NCI-H1105 (cell line): ENCODE results near the gene CIROP.
A peak's percentile ranks its signal among the peaks of the same experiment; 100 is the strongest.

Experiments used
- DNase-seq: peaks from one replicate; lab custom pipeline; 2025; lab: John Stamatoyannopoulos, UW

CIROP gene

DNA sequence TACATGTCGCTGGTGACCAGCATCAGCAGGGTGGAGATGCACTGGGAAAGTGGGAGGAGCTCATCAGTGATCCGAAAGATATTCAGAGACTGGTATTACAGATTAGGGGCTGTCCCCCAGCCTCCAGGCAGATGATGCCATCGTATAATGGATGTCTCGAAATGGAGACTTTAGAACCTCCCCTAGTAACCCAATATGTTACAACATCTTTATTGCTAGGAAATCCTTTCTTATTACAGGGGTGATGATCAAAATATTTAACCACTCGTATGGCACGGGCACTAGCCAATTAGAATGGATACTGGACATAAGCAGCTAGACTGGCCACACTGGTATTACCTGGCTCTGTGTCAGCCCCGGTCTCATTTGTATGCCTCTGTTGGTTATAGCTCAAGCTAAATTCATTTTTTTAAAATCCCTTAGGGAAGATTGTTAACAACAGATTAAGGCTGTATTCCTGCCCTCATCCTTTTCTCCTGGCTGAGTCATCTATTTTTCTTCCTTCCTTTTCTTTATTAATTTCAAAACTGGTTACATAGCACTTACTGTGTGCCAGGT, 25.0 kb upstream of the CIROP start:
- DNase-seq: no peak

DNA sequence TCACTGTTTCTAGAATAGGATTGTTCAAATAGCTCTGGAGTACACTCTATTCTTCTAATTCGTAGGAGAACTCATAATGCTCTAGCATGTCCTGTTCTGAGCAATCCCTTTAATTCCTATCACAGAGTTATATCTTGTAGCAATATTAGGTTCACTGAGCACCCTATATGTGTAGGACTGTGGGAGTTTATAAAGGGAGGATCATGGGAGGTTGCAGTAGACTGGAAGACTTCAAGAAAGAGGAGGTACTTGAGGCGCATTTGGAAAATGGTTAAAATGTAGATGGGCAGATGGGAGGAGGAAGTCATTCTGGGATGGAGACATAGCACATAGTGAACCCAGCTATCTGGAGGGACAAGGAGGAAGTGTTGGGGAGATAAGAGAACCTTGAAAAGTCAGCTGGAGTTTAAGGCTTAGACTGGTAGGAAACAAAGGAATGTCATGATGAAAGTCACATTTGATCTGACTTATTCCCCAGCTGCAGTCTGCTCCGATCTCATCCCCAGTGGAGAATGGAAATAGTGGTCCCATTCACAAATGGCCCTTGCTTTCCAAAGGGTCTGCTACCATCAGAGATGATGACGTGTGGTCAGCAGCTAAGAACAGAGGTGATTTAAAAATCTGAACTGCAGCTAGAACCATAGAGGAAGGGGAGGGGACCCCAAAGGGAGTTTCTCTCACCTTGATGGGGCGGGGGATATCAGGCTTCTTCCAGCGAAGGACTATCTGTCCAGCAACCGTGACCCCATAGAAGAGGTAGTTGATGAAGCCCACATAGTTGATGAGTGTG, 24.4 kb upstream of the CIROP start:
- DNase-seq: no peak

DNA sequence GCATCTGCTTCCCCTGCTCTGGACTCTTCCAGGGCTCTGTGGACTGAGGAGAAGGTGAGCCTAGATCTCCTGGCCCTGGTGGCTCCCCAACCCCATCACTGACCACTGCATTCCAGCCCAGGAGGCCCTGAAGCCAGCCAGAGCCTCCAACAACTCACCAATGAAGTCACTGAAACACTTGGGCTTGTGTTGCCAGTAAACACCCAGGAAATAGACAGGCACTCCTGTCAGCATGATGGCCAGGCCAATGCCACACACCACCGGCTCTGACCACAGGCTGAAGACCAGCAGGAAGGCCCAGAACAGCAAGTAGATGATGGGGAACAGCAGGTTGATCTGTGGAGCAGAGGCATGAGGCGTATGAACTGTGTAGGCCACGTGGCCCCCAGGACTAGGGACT, 23.1 kb upstream of the CIROP start:
- DNase-seq: no peak

DNA sequence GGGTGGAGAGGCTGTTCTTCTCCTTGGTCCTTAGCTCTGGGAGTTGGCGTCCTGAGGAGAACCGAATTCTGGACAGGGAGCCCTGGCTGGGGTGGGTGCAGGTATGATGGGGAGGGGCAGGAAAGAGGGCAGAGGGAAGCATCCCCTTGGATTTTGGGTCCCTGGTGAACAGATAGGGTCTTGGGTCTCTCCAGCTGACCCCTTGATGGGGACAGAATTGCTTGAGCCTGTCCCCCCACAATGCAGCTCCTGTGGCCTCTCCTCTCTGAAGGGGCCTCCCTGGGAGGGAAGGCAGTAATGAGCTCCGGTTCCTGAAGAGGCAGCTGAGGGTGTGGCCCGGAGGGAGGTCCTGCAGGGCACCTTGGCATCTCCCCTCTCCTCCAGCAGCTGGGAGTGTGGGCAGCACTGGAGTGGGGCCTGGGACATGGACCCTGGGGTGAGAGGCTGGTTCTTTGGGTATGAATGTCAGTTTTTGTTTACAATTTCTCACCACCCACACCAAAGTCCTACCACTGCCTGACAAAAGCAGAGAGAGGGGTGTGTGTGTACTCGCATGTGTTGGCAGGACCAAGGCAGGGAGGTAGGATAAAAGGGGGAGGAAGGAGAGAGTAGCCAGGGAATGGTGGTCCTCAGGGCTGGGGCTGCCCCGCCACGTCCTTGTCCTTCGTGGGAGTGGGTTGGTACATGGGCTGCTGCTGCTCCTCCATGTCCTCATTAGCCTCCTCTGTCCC, 21.9 kb upstream of the CIROP start:
- DNase-seq: no peak

DNA sequence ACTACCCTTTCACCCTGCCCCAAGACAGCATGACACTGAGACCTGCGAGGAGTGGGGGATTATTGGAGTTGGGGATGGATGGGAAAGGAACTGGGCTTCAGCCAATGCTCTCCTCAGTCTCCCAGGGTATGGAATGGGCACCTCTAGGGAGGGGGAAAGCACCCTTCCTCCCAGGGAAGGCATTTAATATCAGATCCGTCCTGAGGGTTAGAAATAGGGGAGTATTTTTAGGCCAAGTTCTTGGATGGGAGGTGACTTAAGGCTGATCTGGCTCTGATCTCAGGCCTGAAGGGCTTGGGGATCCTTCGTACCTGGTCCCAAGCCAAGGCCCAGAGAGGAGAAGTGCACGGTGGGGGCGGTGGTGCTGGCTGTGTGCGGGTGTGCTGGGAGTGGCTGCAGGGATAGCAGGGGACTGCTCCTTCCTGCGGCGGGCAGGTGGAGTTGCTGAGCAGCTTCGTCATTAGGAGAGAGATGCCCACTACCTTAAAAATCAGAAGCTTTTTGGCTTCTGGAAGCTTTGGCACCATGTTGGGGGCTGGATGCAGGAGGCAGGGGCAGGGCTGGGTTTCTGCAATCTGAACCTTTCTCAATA, 21.2 kb upstream of the CIROP start:
- no peak for DNase-seq

DNA sequence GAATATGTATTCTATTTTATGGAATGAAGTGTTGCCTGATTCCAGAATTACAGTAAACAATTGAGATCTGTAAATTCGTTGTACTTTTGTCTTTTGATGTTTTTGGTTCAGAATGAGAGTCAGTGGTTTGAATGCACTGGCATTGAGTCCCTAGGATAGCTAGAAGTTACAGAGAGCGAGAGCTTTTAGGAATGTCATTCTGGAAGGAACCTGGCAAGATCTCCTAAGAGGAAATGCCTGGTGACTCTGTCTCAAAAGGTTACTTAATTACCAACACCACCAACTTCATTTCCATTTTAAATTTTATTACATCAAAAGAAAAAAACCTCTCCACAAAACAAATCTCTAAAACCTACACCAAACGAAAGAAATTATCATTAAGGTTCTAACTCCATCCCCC, 20.2 kb upstream of the CIROP start:
- no peak for DNase-seq

DNA sequence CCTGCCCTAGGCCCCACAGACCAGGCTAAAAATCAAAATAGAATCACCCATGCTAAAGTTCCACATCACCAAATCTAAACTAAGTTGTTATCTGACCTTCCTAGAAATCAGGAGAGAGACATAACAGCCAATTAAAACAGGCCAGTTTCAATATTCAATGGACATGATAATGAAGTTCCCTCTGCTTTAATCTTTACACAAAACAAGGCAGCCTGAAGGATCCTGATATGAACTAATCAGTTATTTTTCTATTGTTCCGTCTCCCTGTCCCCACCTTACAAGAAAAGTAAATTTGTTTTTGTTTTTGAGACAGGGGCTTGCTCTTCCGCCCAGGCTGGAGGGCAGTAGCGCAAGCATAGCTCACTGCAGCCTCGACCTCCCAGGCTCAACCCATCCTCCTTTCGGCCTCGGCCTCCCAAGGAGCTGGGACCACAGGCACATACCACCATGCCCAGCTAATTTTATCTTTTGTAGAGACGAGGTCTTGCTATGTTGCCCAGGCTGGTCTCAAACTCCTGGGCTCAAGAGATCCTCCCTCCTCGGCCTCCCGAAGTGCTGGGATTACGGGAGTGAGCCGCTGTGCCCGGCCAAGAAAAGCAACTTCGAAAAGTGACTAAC, 19.7 kb upstream of the CIROP start:
- no peak for DNase-seq

DNA sequence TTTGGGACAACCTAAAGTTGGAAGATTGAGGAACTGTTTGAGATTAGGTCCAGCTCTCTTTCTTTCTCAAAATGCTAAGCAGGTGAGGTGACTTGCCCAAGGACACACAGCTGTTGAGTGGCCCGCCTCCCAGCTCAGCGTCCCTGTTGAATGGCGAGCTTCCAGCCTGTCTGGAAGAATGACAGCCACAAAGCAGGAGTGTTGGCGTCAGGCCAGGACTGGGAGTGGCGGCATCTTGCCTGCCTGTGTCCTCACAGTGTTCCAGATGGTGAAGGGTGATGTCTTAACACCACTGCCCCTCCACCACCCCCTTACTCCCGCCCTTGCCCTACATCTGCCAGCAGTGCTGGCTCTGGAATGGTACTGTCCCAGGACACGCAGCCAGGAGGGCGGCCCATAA, 18.6 kb upstream of the CIROP start:
- DNase-seq: no peak

DNA sequence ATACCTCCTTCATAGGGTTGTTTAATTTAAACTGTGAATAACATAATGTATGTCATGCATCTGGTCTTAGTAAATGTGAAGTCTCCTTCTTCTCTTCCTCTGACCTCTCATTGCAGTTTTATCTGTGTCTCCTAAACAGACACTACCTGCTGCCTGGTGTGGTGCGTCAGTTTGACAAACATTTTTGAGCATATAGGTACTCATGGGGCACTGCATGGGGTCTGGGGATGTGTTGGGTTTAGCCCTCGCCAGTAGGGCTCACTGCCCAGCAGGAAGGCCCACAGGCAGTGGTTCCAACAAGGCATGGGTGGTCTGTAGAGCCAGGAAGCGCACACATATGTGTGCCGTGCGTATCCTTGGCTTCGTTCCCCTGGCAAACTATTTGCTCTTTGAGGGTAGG, 17.3 kb upstream of the CIROP start:
- no peak for DNase-seq

DNA sequence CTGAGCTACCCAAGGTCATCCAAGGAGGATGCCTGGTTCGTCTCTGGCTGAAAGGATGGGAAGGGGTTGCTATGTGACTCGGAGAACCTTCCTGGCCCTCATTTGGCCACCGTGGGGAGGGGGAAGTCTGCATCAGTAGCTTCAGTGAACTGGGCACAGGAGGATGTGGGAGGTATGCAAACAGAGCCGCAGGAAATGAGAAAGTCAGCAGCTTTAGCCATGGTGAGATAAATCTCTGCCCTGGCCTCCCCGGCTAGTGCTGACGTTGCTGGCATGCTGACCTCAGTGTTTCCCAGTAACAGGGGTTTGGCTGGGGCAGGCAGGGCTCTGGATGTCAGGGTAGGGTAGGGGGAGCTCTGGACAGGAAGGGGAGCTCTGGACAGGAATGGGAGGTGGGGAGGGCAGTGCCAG, 16.6 kb upstream of the CIROP start:
- DNase-seq: no peak

DNA sequence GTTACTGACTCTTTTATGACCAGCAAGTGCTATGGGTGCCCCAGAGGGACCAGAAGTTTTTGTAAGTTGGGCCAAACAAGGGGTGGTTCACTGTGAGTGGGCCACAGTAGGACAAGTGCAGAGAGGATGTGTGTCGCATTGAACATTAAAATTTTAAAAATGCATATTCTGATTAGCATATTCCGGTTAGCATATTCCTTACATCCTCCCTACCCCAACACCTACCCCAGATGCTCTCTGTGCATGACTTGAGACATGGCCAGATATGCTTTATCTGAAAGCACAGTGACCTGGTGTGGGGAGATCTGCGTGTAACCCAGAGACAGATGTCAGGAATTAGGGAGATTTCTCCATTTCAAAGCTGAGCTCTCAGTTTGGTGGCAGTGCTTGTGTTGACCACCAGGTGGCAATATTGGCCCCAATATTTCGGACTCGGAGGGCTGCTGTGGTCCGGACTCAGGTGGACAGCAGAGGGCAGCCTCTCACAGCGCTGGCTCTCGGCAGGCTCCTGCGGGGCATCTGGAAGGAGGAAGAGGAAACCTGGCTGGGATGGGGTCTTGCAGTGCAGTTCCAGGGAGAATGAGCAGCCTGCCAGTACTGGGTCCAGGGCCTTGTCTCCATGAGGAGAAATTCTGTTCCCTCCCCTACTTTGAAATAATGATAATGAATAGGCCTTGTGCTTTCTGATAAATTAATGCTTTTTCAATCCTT, 15.9 kb upstream of the CIROP start:
- peak; percentile 78 for DNase-seq

DNA sequence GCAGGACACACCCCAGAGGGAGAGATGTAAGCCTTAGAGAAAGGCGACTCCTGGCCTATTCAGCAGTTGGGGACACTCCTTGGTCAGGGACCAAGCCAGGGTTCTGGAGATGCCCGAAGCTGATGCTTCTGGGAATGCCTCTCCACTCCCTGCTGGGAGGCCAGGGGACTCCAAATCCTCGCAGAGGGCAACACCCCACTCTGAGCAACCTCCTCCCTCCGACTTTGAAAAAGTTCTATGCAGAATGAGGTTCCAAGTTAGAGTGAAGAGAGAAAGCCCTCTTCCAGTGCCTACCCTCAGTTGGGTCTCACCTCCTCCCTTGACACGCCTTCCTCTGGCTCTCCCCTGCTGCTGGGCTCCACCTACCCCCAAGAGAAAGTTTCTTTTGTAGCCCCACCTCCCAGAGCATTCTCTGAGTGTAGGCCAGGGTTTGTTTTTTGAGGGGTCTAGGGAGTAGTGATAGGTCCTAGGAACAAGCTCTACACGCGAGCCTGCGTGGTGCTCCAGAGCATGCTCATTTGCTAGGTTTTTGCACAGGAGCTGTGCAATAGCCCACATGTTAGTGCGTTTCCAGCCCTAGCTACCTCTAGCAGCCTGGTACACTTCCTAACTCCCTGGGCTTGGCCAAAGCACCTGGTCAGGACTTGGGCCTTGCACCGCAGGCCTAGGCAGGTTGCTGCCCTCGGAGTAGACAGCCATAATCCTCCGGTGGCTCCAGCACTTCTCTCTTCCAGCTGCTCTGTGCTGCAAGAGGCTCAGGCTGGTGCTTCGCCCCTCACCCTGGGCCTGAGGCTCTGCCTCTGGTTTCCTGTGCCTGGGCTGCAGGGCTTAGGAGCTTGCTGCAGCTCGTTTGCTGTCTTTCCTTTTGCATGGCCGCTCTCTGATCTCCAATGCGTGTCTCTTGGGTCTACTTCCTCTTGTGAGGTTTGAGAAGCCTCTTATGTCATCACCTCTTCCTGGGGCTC, 14.9 kb upstream of the CIROP start:
- DNase-seq: no peak

DNA sequence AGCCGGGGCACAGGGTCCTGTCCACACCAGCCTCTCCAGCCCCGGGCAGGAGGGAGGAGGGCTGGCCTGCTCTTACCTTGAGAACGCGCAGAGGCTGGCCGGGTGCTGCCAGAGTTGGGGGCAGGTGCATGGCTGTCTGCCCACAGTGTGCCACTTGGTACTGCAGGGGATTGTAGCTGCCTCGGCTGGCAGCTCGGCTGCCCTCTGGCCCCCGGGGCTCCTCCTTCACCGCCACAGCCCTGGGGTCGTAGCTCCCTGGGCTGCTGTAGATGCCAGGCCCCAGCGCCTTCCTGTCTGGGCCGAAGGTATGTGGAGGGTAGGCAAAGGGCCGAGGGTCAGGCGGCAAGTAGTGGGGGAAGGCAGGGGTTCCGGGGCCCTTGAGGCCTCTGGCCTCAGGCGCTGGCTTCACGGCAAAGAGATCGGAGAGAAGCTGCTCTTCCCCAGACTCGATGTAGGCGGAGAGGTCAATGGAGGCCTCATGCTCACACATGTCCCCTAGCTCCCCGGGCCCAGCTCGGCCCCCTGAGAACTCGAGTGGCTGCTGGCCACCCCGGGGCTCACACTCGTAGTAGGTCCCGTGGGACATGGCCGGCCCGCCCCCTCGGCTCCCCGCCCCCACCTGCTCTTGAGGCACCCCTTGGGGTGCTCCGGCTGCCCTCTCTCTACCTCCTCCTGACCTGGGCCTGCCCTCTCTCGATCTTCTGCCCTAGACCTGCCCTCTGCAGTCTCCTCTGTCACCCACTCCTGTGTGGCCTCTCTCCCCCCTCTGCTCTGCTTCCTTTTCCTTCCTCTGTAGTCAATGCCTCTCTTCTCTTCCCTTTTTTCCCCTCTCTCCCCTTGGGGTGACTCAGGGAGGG, 13.9 kb upstream of the CIROP start, which contains the start of gene CEBPE:
TSS of gene CEBPE (minus strand) at position 750 of the 857 bp plus-strand sequence. CDS start at position 586, 164 bp downstream.
- no peak for DNase-seq

DNA sequence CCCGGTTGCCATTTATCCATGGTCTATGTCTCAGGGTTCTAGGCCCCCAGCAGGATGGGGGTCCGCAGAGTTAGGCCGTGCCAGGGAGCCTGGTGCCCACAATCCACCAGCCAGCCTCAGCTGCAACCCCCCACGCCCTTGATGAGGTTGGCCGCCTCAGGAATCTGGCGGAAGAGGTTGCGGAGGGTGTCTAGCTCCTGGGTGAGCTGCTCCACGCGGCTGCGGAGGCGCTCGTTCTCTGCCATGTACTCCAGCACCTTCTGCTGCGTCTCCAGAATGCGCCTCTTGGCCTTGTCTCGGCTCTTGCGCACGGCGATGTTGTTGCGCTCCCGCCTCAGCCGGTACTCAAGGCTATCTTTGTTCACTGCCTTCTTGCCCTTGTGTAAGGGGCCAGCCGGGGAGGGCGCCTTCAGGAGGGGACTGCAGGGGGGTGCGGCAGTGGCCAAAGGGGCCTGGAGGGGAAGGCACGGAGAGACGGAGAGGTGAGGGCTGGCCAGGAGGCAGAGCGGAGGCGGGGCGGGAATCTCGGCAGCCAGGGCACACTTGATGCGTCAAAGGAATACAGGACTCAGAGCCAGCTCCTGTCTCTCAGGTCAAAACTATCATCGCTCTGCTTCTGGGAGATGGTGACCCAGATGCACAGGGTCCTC, 12.7 kb upstream of the CIROP start:
- DNase-seq: no peak

DNA sequence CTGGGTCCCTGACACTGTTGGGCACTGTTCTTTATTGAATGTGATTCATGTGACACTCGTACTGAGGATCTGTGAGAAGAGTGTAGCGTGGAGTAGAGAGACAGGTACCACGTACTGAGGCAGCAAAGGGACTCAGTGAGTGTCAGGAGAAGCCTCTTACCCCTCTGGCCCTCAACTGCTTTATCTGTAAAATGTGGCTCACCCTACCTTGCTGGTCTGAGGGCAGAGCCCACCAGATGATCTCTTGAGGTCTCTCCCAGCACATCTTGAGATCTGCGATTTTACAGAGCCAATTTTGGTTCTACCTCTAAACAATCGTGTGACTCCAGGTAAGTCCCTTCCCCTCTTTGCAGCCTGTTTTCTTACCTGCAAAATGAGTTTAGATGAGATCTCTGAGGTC, 11.1 kb upstream of the CIROP start:
- no peak for DNase-seq

DNA sequence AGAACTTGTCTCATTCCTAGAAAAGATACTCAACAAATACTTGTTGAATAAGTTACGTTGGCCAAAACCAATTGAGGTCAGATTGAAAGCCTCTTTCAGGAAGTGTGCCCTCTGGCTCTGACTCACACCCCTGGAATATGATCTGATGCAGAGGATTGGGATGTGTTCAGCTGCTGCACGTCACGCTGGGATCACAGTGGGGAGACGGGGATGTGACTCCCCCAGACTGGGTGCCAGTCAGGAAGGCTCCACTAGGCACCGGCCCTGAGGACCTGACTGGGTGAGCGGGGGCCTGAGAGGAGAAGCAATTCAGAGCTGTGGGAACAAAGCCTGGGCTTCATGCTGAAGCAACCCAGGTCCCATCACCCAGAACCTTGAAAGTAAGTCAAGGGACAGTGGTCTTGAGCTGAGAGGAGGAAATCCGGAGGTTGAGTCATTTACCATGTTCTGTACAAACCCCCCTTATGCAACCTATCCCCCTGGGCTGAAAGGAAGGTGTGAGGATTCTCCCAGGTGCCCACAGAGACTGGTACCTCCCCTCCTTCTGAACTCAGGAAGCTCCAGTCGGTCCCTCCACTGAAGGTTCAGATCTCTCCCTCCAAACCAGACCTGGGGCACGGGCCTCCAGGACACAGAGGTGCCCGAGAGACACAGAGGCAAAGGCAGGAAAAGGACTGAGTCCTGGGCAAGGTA, 10.4 kb upstream of the CIROP start:
- DNase-seq: no peak

DNA sequence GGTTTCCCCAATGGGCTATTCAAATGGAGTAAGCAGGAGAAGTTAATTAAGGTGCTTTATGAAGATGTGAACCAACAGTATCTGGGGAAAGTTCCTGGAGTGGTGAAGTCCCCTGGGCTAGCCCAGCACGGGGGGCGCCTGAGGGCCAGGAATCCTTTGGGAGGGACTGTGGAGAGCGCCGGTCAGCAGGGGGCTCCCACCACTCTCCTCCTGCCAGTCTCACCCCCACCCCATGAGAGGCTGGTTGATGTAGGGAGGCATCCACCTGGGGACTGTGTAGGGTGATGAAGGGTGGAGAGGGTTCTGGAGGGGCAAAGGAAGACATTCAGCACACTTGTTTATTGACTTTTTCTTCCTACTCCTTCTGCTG, 9.9 kb upstream of the CIROP start:
- no peak for DNase-seq

DNA sequence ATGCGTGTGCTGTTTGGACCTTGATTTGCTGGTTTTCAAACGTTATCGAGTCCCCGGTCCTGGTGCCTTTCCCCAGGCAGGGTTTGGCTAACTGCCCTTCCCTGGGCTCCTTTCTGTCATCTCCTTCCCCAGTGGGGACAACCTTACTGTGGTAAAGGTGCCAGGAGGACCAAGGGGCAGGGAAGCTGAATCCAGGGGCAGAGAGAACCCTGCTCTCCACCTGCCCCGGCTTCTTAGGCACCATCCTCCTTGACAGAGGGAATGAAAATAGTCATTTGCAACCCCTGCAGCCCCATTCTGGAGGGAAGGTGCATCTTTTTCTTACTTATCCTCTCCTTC, 9.3 kb upstream of the CIROP start:
- no peak for DNase-seq
